Dedifferentiated amniotic fluid mesenchymal stem cell (primary cell): Measurements from ENCODE around the gene MYL5.
A peak's percentile ranks its signal among the peaks of the same experiment; 100 is the strongest.
"Not testable (repeated sequence)": the region's sequence is repeated elsewhere in the genome, so short reads cannot be mapped to it uniquely, and the experiment has no call there.

Experiments used
- DNase-seq: peaks from one replicate; pipeline ENCODE4 v3.0.0-alpha.2; 2016; ENCODE audit errors: extremely low spot score

Gene MYL5

GRCh38 chr4:687048-687970, 13.0 kb downstream of the MYL5 start:
- peak; percentile 31 for DNase-seq

- DNase-seq = no peak
Measured at GRCh38 chr4:687971-688853, 13.9 kb downstream of the MYL5 start.

- no peak for DNase-seq
Measured at GRCh38 chr4:688854-689681, 14.7 kb downstream of the MYL5 start, which contains the start of gene SLC49A3. TSS of gene SLC49A3 (minus strand) at chr4:689151. CDS start at chr4:689127, 24 bp downstream.

- DNase-seq = no peak
Measured at GRCh38 chr4:689723-690122, 15.4 kb downstream of the MYL5 start.

- no peak for DNase-seq
Measured at GRCh38 chr4:692771-693554, 18.6 kb downstream of the MYL5 start.

- DNase-seq = not testable (repeated sequence)
Measured at GRCh38 chr4:694341-694940, 20.1 kb downstream of the MYL5 start.

- DNase-seq = no peak
Measured at GRCh38 chr4:699816-700580, 25.7 kb downstream of the MYL5 start.

GRCh38 chr4:700587-701264, 26.4 kb downstream of the MYL5 start:
- DNase-seq = no peak

- no peak for DNase-seq
Measured at GRCh38 chr4:702618-703048, 28.3 kb downstream of the MYL5 start.

GRCh38 chr4:703336-704197, 29.2 kb downstream of the MYL5 start:
- DNase-seq = no peak

GRCh38 chr4:704198-704891, 30.0 kb downstream of the MYL5 start:
- no peak for DNase-seq

- DNase-seq = no peak
Measured at GRCh38 chr4:704971-705277, 30.6 kb downstream of the MYL5 start.

GRCh38 chr4:705278-706082, 31.1 kb downstream of the MYL5 start, which contains the start of gene PCGF3:
TSS of gene PCGF3 (plus strand) at chr4:705832. CDS start at chr4:733681, 27,849 bp downstream.
- peak; percentile 95 for DNase-seq

- not testable (repeated sequence) for DNase-seq
Measured at GRCh38 chr4:706083-706633, 31.8 kb downstream of the MYL5 start.

- no peak for DNase-seq
Measured at GRCh38 chr4:706834-707598, 32.7 kb downstream of the MYL5 start.
